Activated CD4-positive, alpha-beta memory T cell treated with anti-CD3 and anti-CD28 coated beads for 36 hours (primary cell): ENCODE measurements around the gene LIN37. TPM values are rescaled to one million over a fixed set of nuclear protein-coding genes. Genes with fewer than 3 reads are reported as not detected.
A peak's percentile ranks its signal among the peaks of the same experiment; 100 is the strongest.
"Not testable (repeated sequence)": the region's sequence is repeated elsewhere in the genome, so short reads cannot be mapped to it uniquely, and the experiment has no call there.

Source experiments
- CTCF ChIA-PET: fragments of 350-600 bp; sonication (Branson Sonifier 250); formaldehyde crosslinking; loops from one replicate; lab custom pipeline; 2021; ENCODE audit warnings: antibody characterized with exemption, inconsistent platforms; lab: Charles Lee
- POLR2A ChIA-PET: fragments of 350-600 bp; sonication (Branson Sonifier 250); formaldehyde crosslinking; loops from one replicate; lab custom pipeline; 2021; ENCODE audit warnings: antibody characterized with exemption; lab: Charles Lee
- DNase-seq: peaks from one replicate; pipeline ENCODE4 v3.0.0-alpha.2; 2020
- H3K27ac Mint-ChIP-seq: one replicate; pipeline ENCODE4 v1.8.0; 2021; ENCODE audit warnings: mixed read lengths
- H3K27me3 Mint-ChIP-seq: one replicate; pipeline ENCODE4 v1.8.0; 2021; ENCODE audit warnings: mixed read lengths
- H3K36me3 Mint-ChIP-seq: one replicate; pipeline ENCODE4 v1.8.0; 2021; ENCODE audit warnings: mixed read lengths
- H3K4me1 Mint-ChIP-seq: one replicate; pipeline ENCODE4 v1.8.0; 2021; ENCODE audit warnings: low read depth, mixed read lengths
- H3K4me3 Mint-ChIP-seq: one replicate; pipeline ENCODE4 v1.8.0; 2021; ENCODE audit warnings: mild to moderate bottlenecking, mixed read lengths
- H3K9me3 Mint-ChIP-seq: one replicate; pipeline ENCODE4 v1.8.0; 2021; ENCODE audit warnings: mixed read lengths
- intact Hi-C: fragments of 100-400 bp; cut with micrococcal nuclease; formaldehyde crosslinking; loops from one replicate; pipeline ENCODE4 v1.15.1; 2023
- total RNA-seq, 2 experiments: library from RNA; stranded (reverse); gene quantifications; one replicate each; pipeline ENCODE4 v1.2.3, GENCODE V29; 2021

The LIN37 gene
- total RNA-seq, 2 experiments from 2014 or later = 7.5 TPM

DNA sequence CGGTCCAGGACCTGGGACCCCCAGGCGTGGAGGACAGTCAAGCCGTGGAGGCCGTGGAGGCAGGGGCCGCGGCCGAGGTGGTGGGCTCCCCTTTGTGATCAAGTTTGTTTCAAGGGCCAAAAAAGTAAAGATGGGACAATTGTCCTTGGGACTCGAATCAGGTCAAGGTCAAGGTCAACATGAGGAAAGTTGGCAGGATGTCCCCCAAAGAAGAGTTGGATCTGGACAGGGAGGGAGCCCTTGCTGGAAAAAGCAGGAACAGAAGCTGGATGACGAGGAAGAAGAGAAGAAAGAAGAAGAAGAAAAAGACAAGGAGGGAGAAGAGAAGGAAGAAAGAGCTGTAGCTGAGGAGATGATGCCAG lies 28.2 kb upstream of the LIN37 start:
- ChIA-PET CTCF (interaction anchor here (0.8 kb wide), 1 partner anchor 26 kb away, joined by 4 read pairs; no protein-coding TSS in a partner anchor), POLR2A (interaction anchor here (1.0 to 3.8 kb wide), 2 partner anchors 20 to 22 kb away, joined by 3 to 34 read pairs; partner anchors contain the start of gene IGFLR1)
- Mint-ChIP-seq H3K9me3 (no peaks in the 10 kb centered on the region), H3K27me3 (peaks cover 1% of the 10 kb centered on the region), H3K27ac (peak overlapping the region; percentile 11), H3K4me3 (no peak overlapping the region), H3K4me1 (peaks cover 22% of the 10 kb centered on the region), H3K36me3 (peaks cover 64% of the 10 kb centered on the region)
- intact Hi-C loops = no loop called here
- DNase-seq = no peak

DNA sequence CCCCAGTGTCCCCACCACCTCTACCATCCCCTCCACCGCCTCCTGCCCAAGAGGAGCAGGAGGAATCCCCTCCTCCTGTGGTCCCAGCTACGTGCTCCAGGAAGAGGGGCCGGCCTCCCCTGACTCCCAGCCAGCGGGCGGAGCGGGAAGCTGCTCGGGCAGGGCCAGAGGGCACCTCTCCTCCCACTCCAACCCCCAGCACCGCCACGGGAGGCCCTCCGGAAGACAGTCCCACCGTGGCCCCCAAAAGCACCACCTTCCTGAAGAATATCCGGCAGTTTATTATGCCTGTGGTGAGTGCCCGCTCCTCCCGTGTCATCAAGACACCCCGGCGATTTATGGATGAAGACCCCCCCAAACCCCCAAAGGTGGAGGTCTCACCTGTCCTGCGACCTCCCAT lies 27.7 kb upstream of the LIN37 start:
- POLR2A ChIA-PET = interaction anchor here (1.0 to 3.8 kb wide), 2 partner anchors 19 to 22 kb away, joined by 3 to 34 read pairs; partner anchors contain the start of gene IGFLR1

DNA sequence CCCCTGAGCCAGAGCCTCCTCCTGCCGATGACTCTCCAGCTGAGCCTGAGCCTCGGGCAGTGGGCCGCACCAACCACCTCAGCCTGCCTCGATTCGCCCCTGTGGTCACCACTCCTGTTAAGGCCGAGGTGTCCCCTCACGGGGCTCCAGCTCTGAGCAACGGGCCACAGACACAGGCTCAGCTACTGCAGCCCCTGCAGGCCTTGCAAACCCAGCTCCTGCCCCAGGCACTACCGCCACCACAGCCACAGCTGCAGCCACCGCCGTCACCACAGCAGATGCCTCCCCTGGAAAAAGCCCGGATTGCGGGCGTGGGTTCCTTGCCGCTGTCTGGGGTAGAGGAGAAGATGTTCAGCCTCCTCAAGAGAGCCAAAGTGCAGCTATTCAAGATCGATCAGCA lies 27.0 kb upstream of the LIN37 start:
- Mint-ChIP-seq H3K36me3 (peaks cover 64% of the 10 kb centered on the region), H3K9me3 (no peaks in the 10 kb centered on the region), H3K27me3 (peaks cover 1% of the 10 kb centered on the region), H3K27ac (no peak overlapping the region), H3K4me1 (peaks cover 22% of the 10 kb centered on the region), H3K4me3 (no peak overlapping the region)
- ChIA-PET POLR2A (interaction anchor here (3.8 kb wide), 1 partner anchor 18 kb away, joined by 34 read pairs; no protein-coding TSS in a partner anchor), CTCF (interaction anchor here (0.8 kb wide), 1 partner anchor 190 kb away, joined by 5 read pairs; no protein-coding TSS in a partner anchor)
- DNase-seq = no peak
- intact Hi-C loops = no loop called here

More for the DNA sequence above, 27.7 kb upstream of the LIN37 start:
- Mint-ChIP-seq H3K9me3 (no peaks in the 10 kb centered on the region), H3K36me3 (peaks cover 64% of the 10 kb centered on the region), H3K4me3 (no peak overlapping the region), H3K4me1 (peaks cover 22% of the 10 kb centered on the region), H3K27ac (no peak overlapping the region), H3K27me3 (peaks cover 1% of the 10 kb centered on the region)
- intact Hi-C loops = no loop called here
- no peak for DNase-seq
- CTCF ChIA-PET = interaction anchor here (0.8 kb wide), 1 partner anchor 26 kb away, joined by 4 read pairs; no protein-coding TSS in a partner anchor

DNA sequence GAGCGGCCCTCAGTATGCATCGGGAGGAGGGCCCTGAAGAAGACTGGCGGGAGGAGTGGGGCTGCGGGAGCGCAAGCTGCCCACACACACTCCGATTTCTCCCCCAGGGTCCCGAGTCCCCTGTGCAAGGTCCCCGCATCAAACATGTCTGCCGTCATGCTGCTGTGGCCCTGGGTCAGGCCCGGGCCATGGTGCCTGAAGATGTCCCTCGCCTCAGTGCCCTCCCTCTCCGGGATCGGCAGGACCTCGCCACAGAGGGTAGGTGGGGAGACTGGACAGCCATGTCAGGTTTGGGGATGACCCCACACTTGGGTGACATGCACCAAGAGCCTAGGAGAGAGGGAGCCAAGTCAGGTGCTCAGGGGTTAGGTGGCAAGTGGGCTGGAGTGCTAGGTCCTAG lies 25.9 kb upstream of the LIN37 start:
- H3K36me3 Mint-ChIP-seq = peaks cover 64% of the 10 kb centered on the region
- H3K4me1 Mint-ChIP-seq = peaks cover 22% of the 10 kb centered on the region
- no peak overlapping the region for H3K27ac Mint-ChIP-seq
- no peaks in the 10 kb centered on the region for H3K9me3 Mint-ChIP-seq
- intact Hi-C loops = no loop called here
- H3K27me3 Mint-ChIP-seq = peaks cover 1% of the 10 kb centered on the region
- ChIA-PET POLR2A (interaction anchor here (1.5 kb wide), 1 partner anchor 21 kb away, joined by 4 read pairs; no protein-coding TSS in a partner anchor), CTCF (no interaction called here)
- no peak overlapping the region for H3K4me3 Mint-ChIP-seq
- DNase-seq = no peak

DNA sequence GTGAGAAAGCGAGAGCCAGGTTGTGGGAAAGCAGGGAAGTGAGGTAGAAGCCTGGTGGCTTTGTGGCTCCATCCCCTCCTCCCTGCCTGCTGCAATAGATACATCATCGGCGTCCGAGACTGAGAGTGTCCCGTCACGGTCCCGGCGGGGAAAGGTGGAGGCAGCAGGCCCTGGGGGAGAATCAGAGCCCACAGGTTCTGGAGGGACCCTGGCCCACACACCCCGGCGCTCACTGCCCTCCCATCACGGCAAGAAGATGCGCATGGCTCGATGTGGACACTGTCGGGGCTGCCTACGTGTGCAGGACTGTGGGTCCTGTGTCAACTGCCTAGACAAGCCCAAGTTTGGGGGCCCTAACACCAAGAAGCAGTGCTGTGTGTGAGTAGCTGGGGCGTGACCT lies 25.5 kb upstream of the LIN37 start:
- H3K27ac Mint-ChIP-seq = no peak overlapping the region
- no peak for DNase-seq
- peaks cover 22% of the 10 kb centered on the region for H3K4me1 Mint-ChIP-seq
- H3K9me3 Mint-ChIP-seq = no peaks in the 10 kb centered on the region
- H3K27me3 Mint-ChIP-seq = peaks cover 1% of the 10 kb centered on the region
- CTCF ChIA-PET = no interaction called here
- no peak overlapping the region for H3K4me3 Mint-ChIP-seq
- peaks cover 64% of the 10 kb centered on the region for H3K36me3 Mint-ChIP-seq
- POLR2A ChIA-PET = interaction anchor here (1.5 to 2.1 kb wide), 2 partner anchors 18 to 20 kb away, joined by 4 to 8 read pairs; no protein-coding TSS in a partner anchor
- intact Hi-C loops = no loop called here

DNA sequence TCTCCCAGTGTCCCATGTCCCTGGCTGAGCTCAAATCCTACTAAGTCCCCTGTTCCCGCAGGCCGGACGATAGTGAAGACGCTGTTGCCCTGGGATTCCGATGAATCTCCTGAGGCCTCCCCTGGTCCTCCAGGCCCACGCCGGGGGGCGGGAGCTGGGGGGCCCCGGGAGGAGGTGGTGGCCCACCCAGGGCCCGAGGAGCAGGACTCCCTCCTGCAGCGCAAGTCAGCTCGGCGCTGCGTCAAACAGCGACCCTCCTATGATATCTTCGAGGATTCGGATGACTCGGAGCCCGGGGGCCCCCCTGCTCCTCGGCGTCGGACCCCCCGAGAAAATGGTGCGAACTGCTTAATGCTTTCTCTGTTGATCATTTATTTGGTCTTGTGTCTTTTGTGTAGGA lies 24.7 kb upstream of the LIN37 start:
- ChIA-PET CTCF (no interaction called here), POLR2A (interaction anchor here (1.5 to 2.1 kb wide), 2 partner anchors 17 to 20 kb away, joined by 4 to 8 read pairs; no protein-coding TSS in a partner anchor)
- intact Hi-C loops = no loop called here
- Mint-ChIP-seq H3K27me3 (peaks cover under 1% of the 10 kb centered on the region), H3K4me1 (peaks cover 18% of the 10 kb centered on the region), H3K9me3 (no peaks in the 10 kb centered on the region), H3K36me3 (peaks cover 68% of the 10 kb centered on the region), H3K27ac (no peak overlapping the region), H3K4me3 (no peak overlapping the region)
- DNase-seq = no peak

DNA sequence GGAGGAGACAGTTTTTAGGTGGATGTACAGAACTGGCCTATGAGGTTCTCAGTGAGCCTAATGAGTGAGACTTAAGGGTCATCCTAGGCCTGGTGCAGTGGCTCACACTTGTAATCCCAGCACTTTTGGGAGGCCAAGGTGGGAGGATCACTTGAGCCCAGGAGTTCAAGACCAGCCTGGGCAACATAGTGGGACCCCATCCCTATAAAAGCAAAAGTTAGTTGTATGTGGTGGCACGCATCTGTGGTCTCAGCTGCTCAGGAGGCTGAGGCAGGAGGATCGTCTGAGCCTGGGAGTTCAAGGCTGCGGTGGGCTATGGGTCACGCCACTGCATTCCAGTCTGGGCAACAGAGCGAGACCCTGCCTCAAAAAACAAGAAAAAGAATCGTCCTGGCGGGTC lies 24.2 kb upstream of the LIN37 start:
- CTCF ChIA-PET, H3K4me3 Mint-ChIP-seq, H3K9me3 Mint-ChIP-seq, H3K27me3 Mint-ChIP-seq, H3K27ac Mint-ChIP-seq, DNase-seq, intact Hi-C loops: not testable (repeated sequence)
- Mint-ChIP-seq H3K36me3 (peaks cover 70% of the 10 kb centered on the region), H3K4me1 (peaks cover 14% of the 10 kb centered on the region)
- POLR2A ChIA-PET = interaction anchor here (2.1 kb wide), 1 partner anchor 17 kb away, joined by 8 read pairs; no protein-coding TSS in a partner anchor

DNA sequence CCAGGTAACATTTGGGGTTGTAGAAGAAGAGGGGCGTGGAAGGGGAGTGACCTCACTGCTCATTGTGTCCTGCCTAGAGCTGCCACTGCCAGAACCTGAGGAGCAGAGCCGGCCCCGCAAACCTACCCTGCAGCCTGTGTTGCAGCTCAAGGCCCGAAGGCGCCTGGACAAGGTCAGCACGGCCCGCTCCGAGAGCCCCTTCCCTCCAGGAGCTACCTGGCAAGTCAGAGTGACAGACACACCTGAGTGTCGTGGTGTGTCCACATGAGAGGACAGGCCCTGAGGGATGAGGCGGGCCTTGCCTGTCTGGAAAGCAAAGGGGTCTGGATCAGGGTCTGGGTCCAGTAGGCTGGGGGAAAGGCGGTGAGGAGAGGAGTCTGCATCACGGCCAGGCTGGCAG lies 23.8 kb upstream of the LIN37 start:
- Mint-ChIP-seq H3K4me1 (peaks cover 9% of the 10 kb centered on the region), H3K27me3 (no peaks in the 10 kb centered on the region), H3K4me3 (no peak overlapping the region), H3K36me3 (peaks cover 71% of the 10 kb centered on the region), H3K27ac (no peak overlapping the region), H3K9me3 (no peaks in the 10 kb centered on the region)
- CTCF ChIA-PET = no interaction called here
- POLR2A ChIA-PET = interaction anchor here (1.5 to 2.1 kb wide), 2 partner anchors 16 to 18 kb away, joined by 3 to 8 read pairs; partner anchors contain the start of gene IGFLR1
- DNase-seq = no peak
- intact Hi-C loops = no loop called here

DNA sequence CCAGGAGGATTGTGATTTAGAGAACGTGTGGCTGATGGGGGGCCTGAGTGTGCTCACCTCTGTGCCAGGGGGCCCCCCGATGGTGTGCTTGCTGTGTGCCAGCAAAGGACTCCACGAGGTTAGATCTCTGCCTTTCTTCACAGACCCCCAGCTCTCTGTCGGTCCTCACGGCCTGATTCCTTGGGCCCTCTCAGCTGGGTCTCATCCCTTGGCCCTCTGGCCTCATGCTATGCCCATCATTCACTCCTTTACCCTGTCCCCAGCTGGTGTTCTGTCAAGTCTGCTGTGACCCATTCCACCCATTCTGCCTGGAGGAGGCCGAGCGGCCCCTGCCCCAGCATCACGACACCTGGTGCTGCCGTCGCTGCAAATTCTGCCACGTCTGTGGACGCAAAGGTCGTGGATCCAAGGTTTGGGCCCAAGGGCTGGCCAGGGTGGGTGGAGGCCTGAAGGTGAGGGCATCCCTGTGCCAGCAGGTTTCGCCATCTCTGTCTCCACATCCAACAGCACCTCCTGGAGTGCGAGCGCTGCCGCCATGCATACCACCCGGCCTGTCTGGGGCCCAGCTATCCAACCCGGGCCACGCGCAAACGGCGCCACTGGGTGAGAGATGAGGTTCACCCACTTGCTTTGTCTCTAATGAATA lies 23.0 kb upstream of the LIN37 start:
- Mint-ChIP-seq H3K4me1 (peaks cover 4% of the 10 kb centered on the region), H3K27ac (no peak overlapping the region), H3K36me3 (peaks cover 75% of the 10 kb centered on the region), H3K9me3 (no peaks in the 10 kb centered on the region), H3K27me3 (no peaks in the 10 kb centered on the region), H3K4me3 (no peak overlapping the region)
- CTCF ChIA-PET = no interaction called here
- POLR2A ChIA-PET = interaction anchor here (1.1 to 2.1 kb wide), 3 partner anchors 12 to 17 kb away, joined by 3 to 8 read pairs (median 3); partner anchors contain the start of gene IGFLR1
- no peak for DNase-seq
- intact Hi-C loops = no loop called here

DNA sequence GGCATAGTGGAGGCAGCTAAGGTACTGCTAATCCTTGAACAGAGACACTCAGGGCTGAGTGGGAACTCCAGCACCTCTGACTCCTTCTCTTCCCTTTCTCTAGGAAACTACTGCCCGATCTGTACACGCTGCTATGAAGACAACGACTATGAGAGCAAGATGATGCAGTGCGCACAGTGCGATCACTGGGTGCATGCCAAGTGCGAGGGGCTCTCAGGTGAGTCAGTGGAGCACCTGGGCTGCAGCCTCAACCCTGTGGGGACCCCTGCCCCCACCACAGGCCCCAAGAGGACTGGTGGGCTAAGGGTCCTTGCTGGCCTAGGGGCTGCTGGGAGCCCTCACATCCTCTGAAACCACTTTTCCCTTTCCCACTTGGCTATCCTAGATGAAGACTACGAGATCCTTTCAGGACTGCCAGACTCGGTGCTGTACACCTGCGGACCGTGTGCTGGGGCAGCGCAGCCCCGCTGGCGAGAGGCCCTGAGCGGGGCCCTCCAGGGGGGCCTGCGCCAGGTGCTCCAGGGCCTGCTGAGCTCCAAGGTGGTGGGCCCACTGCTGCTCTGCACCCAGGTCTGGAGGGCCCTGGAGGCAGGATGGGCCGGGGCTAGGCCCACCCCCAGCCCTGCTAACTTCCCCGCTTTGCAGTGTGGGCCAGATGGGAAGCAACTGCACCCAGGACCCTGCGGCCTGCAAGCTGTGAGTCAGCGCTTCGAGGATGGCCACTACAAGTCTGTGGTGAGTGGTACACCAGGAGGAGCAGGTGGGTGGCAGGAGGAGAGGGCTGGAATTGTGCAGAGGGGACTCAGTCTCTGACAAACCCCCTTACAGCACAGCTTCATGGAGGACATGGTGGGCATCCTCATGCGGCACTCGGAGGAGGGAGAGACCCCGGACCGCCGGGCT lies 21.1 kb upstream of the LIN37 start:
- no peaks in the 10 kb centered on the region for H3K4me1 Mint-ChIP-seq

DNA sequence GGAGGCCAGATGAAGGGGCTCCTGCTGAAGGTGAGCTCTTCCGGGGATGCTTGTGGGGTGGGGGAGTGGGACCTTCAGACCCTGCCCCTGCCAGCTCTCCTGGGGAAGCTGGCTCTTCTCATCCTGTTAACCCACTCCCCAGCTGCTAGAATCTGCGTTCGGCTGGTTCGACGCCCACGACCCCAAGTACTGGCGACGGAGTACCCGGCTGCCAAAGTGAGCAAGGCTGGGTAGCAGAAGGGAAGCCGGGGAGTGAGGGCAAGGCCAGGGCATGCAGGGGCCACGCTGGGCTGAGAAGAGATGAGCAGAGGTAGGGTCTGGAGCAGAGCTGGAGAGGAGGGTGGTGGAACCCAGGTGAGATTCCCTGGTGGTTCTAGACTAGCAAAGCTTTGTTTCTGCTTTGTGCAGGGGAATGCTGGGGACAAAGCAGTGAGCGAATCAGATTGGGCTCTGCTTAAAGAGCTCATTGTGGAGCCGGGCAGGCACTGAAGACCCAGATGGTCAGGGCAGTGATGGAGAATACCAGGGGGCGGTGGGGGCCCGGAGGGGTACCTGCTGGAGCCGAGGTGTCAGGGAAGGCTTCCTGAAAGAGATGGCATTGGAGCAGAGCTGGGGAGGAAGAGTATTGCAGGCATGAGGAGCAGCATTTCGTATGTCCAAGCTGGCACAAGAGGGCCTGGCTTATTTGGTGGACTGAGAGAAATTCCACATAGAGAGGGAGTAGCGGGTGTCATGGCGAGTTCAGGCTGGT lies 20.2 kb upstream of the LIN37 start:
- ChIA-PET POLR2A (interaction anchor here (0.7 to 3.0 kb wide), 3 partner anchors 9 to 17 kb away, joined by 3 to 8 read pairs (median 4); no protein-coding TSS in a partner anchor), CTCF (interaction anchor here (0.6 to 1.8 kb wide), 2 partner anchors 34 to 122 kb away, joined by 3 to 4 read pairs; no protein-coding TSS in a partner anchor)
- no peak overlapping the region for H3K4me3 Mint-ChIP-seq
- no peak overlapping the region for H3K27ac Mint-ChIP-seq
- no peaks in the 10 kb centered on the region for H3K9me3 Mint-ChIP-seq
- H3K36me3 Mint-ChIP-seq = peaks cover 71% of the 10 kb centered on the region
- no peaks in the 10 kb centered on the region for H3K27me3 Mint-ChIP-seq
- H3K4me1 Mint-ChIP-seq = no peaks in the 10 kb centered on the region
- DNase-seq = no peak
- intact Hi-C loops = no loop called here

More for the DNA sequence above, 21.1 kb upstream of the LIN37 start:
- Mint-ChIP-seq H3K4me3 (no peak overlapping the region), H3K27ac (no peak overlapping the region), H3K36me3 (peaks cover 78% of the 10 kb centered on the region), H3K9me3 (no peaks in the 10 kb centered on the region), H3K27me3 (no peaks in the 10 kb centered on the region)
- no peak for DNase-seq
- ChIA-PET POLR2A (interaction anchor here (0.8 to 3.0 kb wide), 2 partner anchors 9 to 16 kb away, joined by 4 to 8 read pairs; no protein-coding TSS in a partner anchor), CTCF (interaction anchor here (0.6 to 1.8 kb wide), 2 partner anchors 33 to 121 kb away, joined by 3 to 4 read pairs; no protein-coding TSS in a partner anchor)
- intact Hi-C loops = no loop called here
